ENCODE data around the gene GYG1. TPM values are rescaled to one million over a fixed set of nuclear protein-coding genes. Genes with fewer than 3 reads are reported as not detected.
"Not testable (repeated sequence)": the region's sequence is repeated elsewhere in the genome, so short reads cannot be mapped to it uniquely, and the experiment has no call there.

Gene GYG1
- total RNA-seq, 1 donor from 2014 or later, result 33.6 TPM

DNA sequence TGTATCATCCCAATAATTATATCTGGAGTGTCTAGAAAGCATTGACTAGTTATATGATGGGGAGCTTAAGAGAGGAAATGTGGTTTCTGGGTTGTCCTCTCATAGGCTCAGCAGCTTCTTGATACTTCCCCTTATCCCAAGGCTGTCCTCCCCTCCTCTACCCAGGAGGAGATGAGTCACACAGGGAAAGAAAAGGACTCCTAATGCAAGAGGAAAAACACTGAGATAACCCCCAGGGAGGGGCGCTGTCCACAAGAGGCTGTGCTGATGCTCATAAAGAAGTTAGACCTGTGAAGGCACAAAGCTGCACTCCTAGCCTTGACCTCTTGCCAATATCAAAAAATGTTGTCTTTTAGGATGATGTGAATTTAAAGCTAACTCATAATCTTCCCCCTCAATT lies 28.8 kb upstream of the GYG1 start:
- intact Hi-C loops (cut with micrococcal nuclease), result no loop called here

DNA sequence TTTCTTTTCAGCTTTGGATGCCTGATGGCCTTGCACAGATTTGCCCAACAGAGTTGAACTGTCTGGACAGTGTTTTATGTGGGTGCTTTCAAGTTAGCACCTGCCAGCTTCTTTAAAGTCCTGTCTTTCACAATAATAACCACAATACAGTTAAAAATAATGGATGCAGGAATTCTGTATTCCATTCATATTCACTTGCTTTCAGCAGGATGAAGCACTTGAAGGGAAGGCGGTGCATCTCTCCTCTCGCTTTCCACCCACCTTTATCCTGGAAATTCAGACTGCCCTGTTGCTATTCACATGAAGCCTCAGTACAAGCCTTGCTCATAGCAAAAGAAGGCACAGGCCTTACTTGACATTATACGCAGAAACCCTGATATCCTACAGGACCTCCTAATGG lies 26.5 kb upstream of the GYG1 start:
- H3K36me3 Mint-ChIP-seq (ENCODE audit: low read depth), result no peaks in the 10 kb centered on the region

More for the DNA sequence above, 28.8 kb upstream of the GYG1 start:
- no peak for DNase-seq (ENCODE audit: low spot score)
- H3K9me3 Mint-ChIP-seq, result no peaks in the 10 kb centered on the region
- H3K27me3 Mint-ChIP-seq (ENCODE audit: insufficient read depth), result peaks cover 21% of the 10 kb centered on the region
- H3K4me3 Mint-ChIP-seq, result no peak overlapping the region
- H3K4me1 Mint-ChIP-seq (ENCODE audit: low read depth), result peaks cover 2% of the 10 kb centered on the region
- no peaks in the 10 kb centered on the region for H3K36me3 Mint-ChIP-seq (ENCODE audit: low read depth)
- no peak overlapping the region for H3K27ac Mint-ChIP-seq

DNA sequence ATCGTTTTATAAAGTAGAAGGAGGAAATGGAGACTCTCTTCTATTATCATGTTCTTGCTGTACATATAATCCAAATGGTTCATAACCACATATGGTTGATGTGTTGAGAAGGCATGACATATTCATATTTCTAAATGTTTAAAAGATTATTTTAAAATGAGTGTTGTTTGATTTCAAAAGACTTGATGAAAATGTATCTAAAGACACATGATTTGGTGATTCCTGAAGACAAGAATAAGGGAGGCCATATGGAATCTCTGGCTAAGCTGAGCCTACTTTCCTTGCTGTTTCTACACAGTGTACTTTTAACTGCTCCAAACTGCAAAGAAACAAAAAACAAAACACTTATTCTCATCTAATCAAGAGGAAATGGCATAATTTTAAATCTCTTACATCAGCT lies 23.0 kb upstream of the GYG1 start:
- Mint-ChIP-seq H3K36me3 (ENCODE audit: low read depth) (no peaks in the 10 kb centered on the region), H3K27me3 (ENCODE audit: insufficient read depth) (peaks cover 4% of the 10 kb centered on the region), H3K9me3 (no peaks in the 10 kb centered on the region), H3K4me1 (ENCODE audit: low read depth) (no peaks in the 10 kb centered on the region), H3K27ac (no peak overlapping the region), H3K4me3 (no peak overlapping the region)
- intact Hi-C loops (cut with micrococcal nuclease), result no loop called here
- DNase-seq (ENCODE audit: low spot score), result no peak

More for the DNA sequence above, 26.5 kb upstream of the GYG1 start:
- no peak for DNase-seq (ENCODE audit: low spot score)
- Mint-ChIP-seq H3K27me3 (ENCODE audit: insufficient read depth) (peaks cover 21% of the 10 kb centered on the region), H3K9me3 (no peaks in the 10 kb centered on the region), H3K27ac (no peak overlapping the region), H3K4me1 (ENCODE audit: low read depth) (no peaks in the 10 kb centered on the region), H3K4me3 (no peak overlapping the region)
- intact Hi-C loops (cut with micrococcal nuclease), result no loop called here

DNA sequence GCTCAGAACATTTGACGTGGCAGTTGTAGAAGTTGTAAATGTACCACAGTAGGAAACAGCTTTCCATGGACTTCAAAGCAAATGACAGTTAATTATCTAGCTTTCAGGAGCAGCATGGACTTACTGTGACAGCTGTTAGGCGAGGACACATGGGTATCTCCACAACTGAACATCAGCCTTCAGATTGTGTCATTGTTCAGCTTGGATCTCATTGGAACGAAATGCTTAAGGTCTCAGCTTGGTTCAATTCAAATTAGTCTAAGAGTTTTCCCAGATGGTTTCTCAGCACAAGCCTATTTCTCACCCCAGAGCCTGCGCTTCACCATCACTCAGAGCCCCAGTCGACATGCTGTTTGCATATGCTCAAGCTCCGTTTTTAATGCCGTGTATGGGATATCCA lies 21.1 kb upstream of the GYG1 start:
- Mint-ChIP-seq H3K9me3 (no peaks in the 10 kb centered on the region), H3K36me3 (ENCODE audit: low read depth) (no peaks in the 10 kb centered on the region), H3K4me1 (ENCODE audit: low read depth) (peaks cover 7% of the 10 kb centered on the region), H3K27me3 (ENCODE audit: insufficient read depth) (peaks cover 3% of the 10 kb centered on the region), H3K27ac (no peak overlapping the region), H3K4me3 (no peak overlapping the region)
- no peak for DNase-seq (ENCODE audit: low spot score)
- intact Hi-C loops (cut with micrococcal nuclease), result no loop called here

DNA sequence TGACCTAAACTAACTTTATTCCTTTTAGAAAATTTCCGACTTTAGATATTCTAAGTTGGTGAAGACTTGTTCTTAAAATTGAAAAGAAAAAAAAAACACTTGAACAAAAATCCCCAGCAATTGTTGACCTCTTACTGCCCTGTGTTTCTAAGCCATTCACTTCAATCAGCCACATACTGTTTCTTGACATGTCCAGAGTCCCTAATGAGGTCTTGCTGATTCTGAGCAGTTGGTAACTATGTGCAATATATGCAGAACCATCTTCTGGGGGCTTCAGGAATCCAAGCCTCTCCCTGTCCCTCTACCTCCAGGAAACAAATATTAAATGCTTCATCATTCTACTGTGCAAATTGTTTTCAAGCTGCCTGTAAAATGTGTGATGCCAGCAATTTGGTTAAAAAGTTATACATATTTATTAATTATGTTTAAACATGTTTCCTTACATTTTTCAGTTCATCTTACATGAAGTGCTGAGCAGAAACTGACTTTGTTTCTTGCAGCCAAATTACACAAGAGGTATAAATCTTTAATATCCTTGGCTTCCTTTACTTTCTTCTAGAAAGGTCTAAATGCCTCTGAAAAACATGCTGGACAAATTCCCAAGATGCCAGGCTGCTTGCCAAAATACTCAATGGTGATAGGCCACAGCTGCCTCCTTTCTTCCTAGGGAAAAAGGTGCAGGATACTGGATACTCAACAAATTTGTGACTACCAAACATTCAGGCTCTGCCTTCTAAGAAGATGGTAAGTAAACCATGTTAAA lies 19.8 kb upstream of the GYG1 start:
- no peaks in the 10 kb centered on the region for H3K9me3 Mint-ChIP-seq
- H3K36me3 Mint-ChIP-seq (ENCODE audit: low read depth), result no peaks in the 10 kb centered on the region
- peaks cover 3% of the 10 kb centered on the region for H3K27me3 Mint-ChIP-seq (ENCODE audit: insufficient read depth)
- H3K4me3 Mint-ChIP-seq, result no peak overlapping the region
- H3K27ac Mint-ChIP-seq, result no peak overlapping the region
- intact Hi-C loops (cut with micrococcal nuclease), result no loop called here
- DNase-seq (ENCODE audit: low spot score), result no peak
- H3K4me1 Mint-ChIP-seq (ENCODE audit: low read depth), result peaks cover 7% of the 10 kb centered on the region

DNA sequence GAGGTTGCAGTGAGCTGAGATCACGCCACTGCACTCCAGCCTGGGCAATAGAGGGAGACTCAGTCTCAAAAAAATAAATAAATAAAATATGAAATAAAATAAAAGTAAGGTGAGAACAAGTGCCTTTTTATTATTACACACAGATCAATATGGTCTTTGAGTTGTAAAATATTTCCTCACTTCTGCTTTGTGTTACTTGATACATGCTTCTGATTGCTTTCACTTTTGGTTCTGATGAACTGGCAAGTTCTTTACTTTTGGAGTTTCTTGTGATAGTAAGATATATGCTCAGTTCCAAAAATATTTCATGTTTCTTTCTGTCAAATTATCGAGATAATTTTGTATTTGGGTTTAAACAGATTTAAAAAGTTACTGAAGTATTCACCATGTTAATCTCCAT lies 16.6 kb upstream of the GYG1 start:
- Mint-ChIP-seq H3K36me3 (ENCODE audit: low read depth) (no peaks in the 10 kb centered on the region), H3K4me3 (no peak overlapping the region), H3K9me3 (no peaks in the 10 kb centered on the region), H3K27ac (peak overlapping the region; percentile 7), H3K4me1 (ENCODE audit: low read depth) (peaks cover 7% of the 10 kb centered on the region), H3K27me3 (ENCODE audit: insufficient read depth) (peaks cover 9% of the 10 kb centered on the region)
- DNase-seq (ENCODE audit: low spot score), result no peak
- intact Hi-C loops (cut with micrococcal nuclease), result no loop called here

DNA sequence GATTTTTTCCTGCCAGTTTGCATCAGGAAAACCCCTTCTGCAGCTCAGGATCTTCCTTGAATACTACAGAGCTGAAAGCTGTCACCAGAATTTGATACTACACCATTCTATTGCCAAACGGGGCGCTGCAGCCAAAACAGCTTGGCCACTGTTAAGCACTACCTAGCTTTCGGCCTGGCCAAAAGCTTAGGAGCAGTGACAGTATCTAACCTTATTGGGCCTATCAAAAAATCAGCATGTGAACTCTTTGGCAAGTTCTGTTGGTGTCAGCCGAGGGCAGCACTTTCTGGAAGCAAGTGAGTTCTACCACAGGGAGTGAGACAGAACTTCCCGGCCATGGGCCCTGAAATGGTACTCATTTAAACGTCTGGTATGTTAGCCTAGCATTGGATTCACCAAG lies 16.1 kb upstream of the GYG1 start:
- no peak for DNase-seq (ENCODE audit: low spot score)
- peaks cover 7% of the 10 kb centered on the region for H3K4me1 Mint-ChIP-seq (ENCODE audit: low read depth)
- H3K9me3 Mint-ChIP-seq, result no peaks in the 10 kb centered on the region
- intact Hi-C loops (cut with micrococcal nuclease), result no loop called here
- H3K27me3 Mint-ChIP-seq (ENCODE audit: insufficient read depth), result peaks cover 10% of the 10 kb centered on the region
- no peak overlapping the region for H3K27ac Mint-ChIP-seq
- H3K36me3 Mint-ChIP-seq (ENCODE audit: low read depth), result no peaks in the 10 kb centered on the region
- no peak overlapping the region for H3K4me3 Mint-ChIP-seq

DNA sequence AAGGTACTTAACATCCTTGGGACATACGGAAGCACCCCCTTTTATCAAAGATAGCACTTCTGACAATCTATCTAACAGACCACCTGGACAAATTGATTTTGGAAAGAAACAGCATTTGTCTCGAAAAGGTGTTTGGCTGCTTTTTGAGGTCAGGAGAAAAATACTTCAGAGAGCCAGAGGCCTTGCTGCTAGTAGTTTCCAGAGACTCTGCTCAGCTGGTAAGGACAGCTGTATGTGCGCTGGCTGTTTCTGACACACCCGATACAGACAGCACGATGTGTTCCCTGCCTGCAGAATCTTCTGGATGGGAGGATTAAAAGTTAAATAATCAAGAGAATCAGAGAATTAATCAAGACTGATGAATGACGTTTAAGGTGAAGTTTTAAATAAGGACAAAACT lies 15.6 kb upstream of the GYG1 start:
- Mint-ChIP-seq H3K27me3 (ENCODE audit: insufficient read depth) (peaks cover 14% of the 10 kb centered on the region), H3K36me3 (ENCODE audit: low read depth) (no peaks in the 10 kb centered on the region), H3K27ac (no peak overlapping the region), H3K4me3 (no peak overlapping the region), H3K4me1 (ENCODE audit: low read depth) (peaks cover 7% of the 10 kb centered on the region), H3K9me3 (no peaks in the 10 kb centered on the region)
- intact Hi-C loops (cut with micrococcal nuclease), result no loop called here
- no peak for DNase-seq (ENCODE audit: low spot score)

DNA sequence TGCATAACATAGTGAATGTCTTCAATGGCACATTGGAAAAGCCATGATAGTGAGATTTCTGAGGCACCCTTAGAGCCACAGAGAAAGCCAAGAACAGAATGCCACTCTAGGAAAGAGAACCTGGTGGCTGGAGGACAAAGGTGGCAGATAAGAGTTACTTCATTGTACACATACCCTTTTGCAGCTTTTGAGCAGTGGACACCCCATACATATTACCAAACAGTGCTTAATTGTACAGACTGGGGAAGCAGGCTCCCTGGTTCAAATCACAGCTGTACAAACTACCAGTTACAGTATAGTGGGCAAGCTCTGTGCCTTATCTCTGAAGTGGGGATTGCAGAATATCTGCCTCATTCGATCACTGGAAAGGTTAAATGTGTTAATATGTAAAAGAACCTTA lies 10.1 kb upstream of the GYG1 start:
- H3K4me3 Mint-ChIP-seq, result no peak overlapping the region
- intact Hi-C loops (cut with micrococcal nuclease), result no loop called here
- no peaks in the 10 kb centered on the region for H3K4me1 Mint-ChIP-seq (ENCODE audit: low read depth)
- no peaks in the 10 kb centered on the region for H3K36me3 Mint-ChIP-seq (ENCODE audit: low read depth)
- no peak for DNase-seq (ENCODE audit: low spot score)
- no peak overlapping the region for H3K27ac Mint-ChIP-seq
- H3K9me3 Mint-ChIP-seq, result no peaks in the 10 kb centered on the region
- H3K27me3 Mint-ChIP-seq (ENCODE audit: insufficient read depth), result peaks cover 28% of the 10 kb centered on the region

DNA sequence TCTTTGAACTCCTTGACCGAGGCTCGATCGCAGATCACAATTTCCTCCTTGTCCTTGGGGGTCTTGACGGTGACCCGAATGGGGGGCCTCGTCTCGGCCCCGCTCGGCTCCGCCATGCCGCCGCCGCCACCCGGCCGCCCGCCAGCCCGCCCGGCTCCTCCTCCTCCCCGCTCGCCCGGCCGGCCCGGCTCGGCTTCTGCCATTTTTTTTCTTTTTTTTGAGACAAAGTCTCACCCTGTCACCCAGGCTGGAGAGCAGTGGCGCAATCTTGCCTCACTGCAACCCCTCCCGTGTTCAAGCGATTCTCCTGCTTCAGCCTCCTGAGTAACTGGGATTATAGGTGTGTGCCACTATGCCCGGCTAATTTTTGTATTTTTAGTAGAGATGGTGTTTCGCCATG lies 3.8 kb upstream of the GYG1 start:
- H3K9me3 Mint-ChIP-seq; H3K36me3 Mint-ChIP-seq (ENCODE audit: low read depth); intact Hi-C loops (cut with micrococcal nuclease): not testable (repeated sequence)

DNA sequence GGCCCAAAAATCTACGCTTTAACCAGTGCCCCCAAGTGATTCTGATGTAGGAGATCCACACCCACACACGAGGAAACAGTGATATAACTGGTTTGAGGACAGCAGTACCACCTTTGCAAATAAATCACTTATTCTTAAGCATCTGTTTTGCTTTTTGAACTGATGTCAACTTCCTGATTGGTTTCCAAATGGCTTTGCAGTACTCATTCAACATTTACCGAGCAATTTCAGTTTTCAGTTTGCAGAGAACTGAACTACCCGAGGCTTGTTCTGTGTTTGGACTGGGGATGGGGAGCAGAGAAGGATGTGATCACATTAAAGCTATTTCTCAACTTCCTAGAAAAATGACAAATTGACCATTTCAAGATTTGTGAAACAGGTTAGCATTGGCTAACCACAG lies 1.1 kb upstream of the GYG1 start:
- Mint-ChIP-seq H3K27ac (peak overlapping the region; percentile 84), H3K27me3 (ENCODE audit: insufficient read depth) (peaks cover 4% of the 10 kb centered on the region), H3K4me3 (peak overlapping the region; percentile 84), H3K36me3 (ENCODE audit: low read depth) (peaks cover 7% of the 10 kb centered on the region), H3K4me1 (ENCODE audit: low read depth) (peaks cover 28% of the 10 kb centered on the region), H3K9me3 (no peaks in the 10 kb centered on the region)
- intact Hi-C loops (cut with micrococcal nuclease), result loop anchor here (5.0 kb wide), 3 partner anchors 237 to 762 kb away; partner anchors contain the start of gene COMMD2
- no peak for DNase-seq (ENCODE audit: low spot score)

More for the DNA sequence above, 3.8 kb upstream of the GYG1 start:
- Mint-ChIP-seq H3K27me3 (ENCODE audit: insufficient read depth) (peaks cover 12% of the 10 kb centered on the region), H3K4me1 (ENCODE audit: low read depth) (peaks cover 14% of the 10 kb centered on the region)
- H3K27ac Mint-ChIP-seq; DNase-seq (ENCODE audit: low spot score); H3K4me3 Mint-ChIP-seq: not testable (repeated sequence)

DNA sequence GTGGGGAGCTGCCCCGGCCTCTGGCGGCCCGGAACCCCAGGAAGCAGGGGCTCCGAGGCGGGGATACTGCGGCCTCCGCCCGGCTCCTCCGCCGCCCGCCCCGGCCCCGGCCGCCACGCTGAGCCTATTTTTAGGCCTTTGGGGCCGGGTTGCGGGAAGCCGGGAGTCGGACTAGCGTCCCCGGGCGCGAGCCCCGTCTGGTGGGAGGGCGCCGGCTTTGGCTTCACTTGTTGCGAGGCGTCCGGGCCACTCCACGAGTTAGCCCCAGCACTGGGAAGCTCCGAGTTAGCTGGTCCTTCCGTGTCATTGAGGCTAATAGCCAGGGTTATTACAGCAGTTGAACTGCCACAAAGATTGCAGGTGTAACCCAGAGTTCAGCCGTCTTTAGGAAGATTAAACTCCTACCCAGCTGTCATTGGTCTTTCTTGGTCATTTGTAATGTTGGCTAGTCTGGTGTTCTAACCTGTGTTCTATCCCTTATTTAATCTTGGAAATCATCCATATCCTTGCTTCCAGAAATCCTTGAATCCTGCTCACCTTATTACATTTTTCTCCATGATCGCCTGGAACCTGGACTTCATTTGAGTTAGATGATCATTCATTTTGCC lies 791 bp downstream of the GYG1 start:
- intact Hi-C loops (cut with micrococcal nuclease), result loop anchor here (1.0 to 5.0 kb wide), 4 partner anchors 8 to 760 kb away; partner anchors contain the start of gene COMMD2
- Mint-ChIP-seq H3K27me3 (ENCODE audit: insufficient read depth) (peaks cover 2% of the 10 kb centered on the region), H3K4me3 (peak overlapping the region; percentile 88), H3K27ac (peak overlapping the region; percentile 84), H3K36me3 (ENCODE audit: low read depth) (peaks cover 26% of the 10 kb centered on the region), H3K4me1 (ENCODE audit: low read depth) (peaks cover 45% of the 10 kb centered on the region), H3K9me3 (no peaks in the 10 kb centered on the region)
- DNase-seq (ENCODE audit: low spot score), result no peak

DNA sequence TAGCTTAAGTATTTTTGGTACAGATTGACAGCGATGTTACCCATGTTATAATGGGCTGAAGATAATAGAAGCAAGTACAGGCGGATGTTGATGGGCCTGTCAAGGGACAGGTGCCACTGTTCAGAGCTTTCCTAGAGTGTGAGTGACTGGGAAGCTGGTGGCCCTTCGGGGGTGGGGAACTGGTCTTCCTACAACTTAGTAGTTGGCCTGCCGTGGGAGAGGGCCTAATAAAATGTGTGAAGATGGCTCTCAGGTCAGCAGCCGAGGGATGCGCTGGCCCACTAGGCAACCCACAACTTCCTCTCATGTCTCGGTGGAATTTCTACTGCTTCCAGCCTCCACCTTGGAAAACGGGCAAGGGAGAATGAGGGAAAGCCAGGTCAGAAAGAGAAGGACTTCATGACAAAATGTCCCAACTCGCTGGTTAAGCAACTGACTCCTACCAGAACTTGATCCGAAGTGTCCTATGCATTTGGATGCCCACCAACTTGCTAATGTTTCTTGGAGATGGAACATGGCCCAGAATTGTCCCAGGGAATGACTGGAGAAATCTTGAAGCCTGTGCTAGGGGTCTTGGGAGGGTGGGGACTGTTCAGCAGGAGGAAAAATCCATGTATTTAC lies 1.4 kb downstream of the GYG1 start:
- peaks cover 30% of the 10 kb centered on the region for H3K36me3 Mint-ChIP-seq (ENCODE audit: low read depth)
- H3K4me3 Mint-ChIP-seq, result peak overlapping the region; percentile 88
- intact Hi-C loops (cut with micrococcal nuclease), result loop anchor here (1.0 to 5.0 kb wide), 4 partner anchors 8 to 760 kb away; partner anchors contain the start of gene COMMD2
- H3K4me1 Mint-ChIP-seq (ENCODE audit: low read depth), result peaks cover 45% of the 10 kb centered on the region
- DNase-seq (ENCODE audit: low spot score), result no peak
- peak overlapping the region; percentile 84 for H3K27ac Mint-ChIP-seq
- no peaks in the 10 kb centered on the region for H3K27me3 Mint-ChIP-seq (ENCODE audit: insufficient read depth)
- H3K9me3 Mint-ChIP-seq, result no peaks in the 10 kb centered on the region
